Erythroblast (primary cell): Measurements from ENCODE around the gene CCN5.

Experiments used
- DNase-seq, 2 experiments: peaks; one replicate each; lab custom pipeline; 2025; lab: John Stamatoyannopoulos, UW
- GATA1 ChIP-seq: IDR thresholded peaks from 2 replicates; pipeline ENCODE4 v1.6.1; 2011; ENCODE audit warnings: low read depth, mild to moderate bottlenecking, control low read depth, low read length, moderate library complexity
- POLR2A ChIP-seq: IDR thresholded peaks from 2 replicates; pipeline ENCODE4 v1.6.1; 2011; ENCODE audit warnings: mild to moderate bottlenecking, low read length

The CCN5 gene

GRCh38 chr20:44743916-44744655 lies 28.9 kb downstream of the CCN5 start:
- no peak for DNase-seq
- TF ChIP-seq POLR2A, result no peak
- no peak for TF ChIP-seq GATA1

DNA sequence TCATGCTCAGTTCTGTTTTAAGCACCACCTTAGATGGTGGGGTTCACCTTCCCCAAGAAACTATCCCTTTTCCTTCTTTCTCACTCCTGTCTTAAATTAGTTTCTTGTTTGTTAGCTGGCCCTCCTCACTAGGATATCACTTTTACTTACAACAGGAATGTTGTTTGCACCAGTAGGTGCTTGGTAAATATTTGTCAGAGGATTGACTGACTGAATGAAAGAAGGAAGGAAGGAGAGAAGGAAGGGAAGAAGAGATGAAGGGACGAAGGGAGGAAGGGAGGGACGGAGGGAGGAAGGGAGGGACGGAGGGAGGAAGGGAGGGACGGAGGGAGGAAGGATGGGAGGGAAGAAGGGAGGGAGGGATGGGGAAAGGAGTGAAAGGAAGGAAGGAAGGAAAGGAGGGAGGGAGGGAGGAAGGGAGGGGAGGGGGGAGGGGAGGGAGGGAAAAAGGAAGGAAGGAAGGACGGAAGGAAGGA lies 30.0 kb downstream of the CCN5 start:
- DNase-seq, result no peak
- TF ChIP-seq GATA1 (no peak), POLR2A (no peak)

- no peak for DNase-seq
- TF ChIP-seq POLR2A (no peak), GATA1 (no peak)
Measured at GRCh38 chr20:44745598-44746366, 30.6 kb downstream of the CCN5 start, which contains the start of gene KCNK15. Gene KCNK15 (plus strand): TSS chr20:44745865. CDS start chr20:44745911, 46 bp downstream.

DNA sequence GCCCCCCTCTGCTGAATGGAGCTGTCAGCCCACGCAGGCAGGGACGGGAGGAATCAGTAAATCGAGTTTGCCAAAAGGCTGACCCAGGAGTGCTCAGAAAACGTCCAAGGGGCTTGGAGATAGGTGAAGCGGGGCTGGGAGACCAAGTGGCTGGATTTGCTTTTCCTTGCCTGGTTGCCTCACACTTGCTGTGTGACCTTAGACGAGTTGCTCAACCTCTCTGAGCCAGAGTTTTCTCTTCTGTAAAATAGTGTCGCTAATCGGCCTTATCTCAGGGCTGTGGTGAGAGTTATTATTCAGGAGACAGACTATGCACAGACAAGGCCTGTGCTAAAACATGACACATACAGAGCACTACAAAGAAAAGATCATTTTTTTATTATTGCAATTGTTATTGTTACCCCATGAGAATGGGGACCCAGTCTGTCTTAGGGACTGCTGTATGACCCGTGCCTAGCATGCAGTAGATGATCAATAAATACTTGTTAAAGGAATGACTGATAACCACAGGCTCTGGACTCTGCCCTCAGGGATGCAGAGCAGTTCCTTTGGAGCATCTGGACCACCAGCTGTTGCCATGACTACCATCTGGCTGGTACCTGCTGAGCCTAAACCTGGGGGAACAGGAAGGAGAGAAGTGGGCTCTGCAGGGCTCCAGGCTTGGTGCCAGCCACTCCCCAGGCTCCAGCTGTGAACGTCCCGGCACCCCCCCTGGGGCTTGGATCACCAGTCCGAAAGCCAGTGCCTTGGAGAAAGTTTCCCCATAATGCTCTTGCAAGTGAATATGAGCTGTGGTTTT lies 31.4 kb downstream of the CCN5 start:
- TF ChIP-seq GATA1 (no peak), POLR2A (no peak)
- DNase-seq, result no peak

DNA sequence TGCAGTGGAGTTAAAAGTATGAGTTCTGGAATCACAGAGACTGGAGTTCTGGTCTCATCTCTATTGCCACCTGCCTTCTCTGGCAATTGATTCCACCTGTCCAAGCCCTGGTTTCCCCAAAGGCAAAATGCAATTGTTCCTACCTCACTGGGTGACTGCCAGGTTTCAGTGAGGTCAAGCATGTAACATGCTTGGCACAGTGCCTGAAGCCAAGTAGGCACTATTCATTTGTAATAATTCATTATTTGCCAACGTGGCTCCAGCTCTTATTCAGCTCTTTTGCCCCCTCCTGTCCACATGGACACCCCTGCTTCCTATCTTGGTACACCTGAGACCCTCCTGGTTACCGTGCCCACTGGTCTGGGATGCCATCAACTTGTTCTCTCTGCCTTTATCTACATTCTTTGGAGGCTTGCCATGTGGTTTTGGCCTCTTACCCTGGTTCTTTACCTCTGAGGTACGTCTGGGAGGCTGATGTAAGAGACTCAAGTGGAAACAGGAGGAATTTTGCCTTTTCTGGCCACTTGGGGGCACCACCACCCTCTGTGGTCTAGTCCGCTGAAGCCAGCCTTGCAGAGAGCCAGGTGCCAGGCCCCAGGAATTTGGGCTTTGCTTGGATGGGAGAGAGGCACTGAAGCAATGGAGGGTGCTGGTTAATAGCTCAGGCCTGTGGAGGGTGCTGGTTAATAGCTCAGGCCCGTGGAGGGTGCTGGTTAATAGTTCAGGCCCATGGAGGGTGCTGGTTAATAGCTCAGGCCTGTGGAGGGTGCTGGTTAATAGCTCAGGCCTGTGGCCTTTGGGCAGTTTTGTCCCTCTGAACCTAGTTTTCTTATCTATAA lies 32.2 kb downstream of the CCN5 start:
- DNase-seq, result peak; percentile 54 to 74
- TF ChIP-seq GATA1 (no peak), POLR2A (no peak)

- DNase-seq, result peak in 1 of 2 experiments; percentile 14
- no peak for TF ChIP-seq GATA1
- TF ChIP-seq POLR2A, result no peak
Measured at GRCh38 chr20:44748005-44748370, 32.8 kb downstream of the CCN5 start.

- DNase-seq, result peak; percentile 6 to 7
- TF ChIP-seq GATA1 (no peak), POLR2A (no peak)
Measured at GRCh38 chr20:44750081-44750805, 35.1 kb downstream of the CCN5 start.

- DNase-seq, result no peak
- no peak for TF ChIP-seq GATA1
- no peak for TF ChIP-seq POLR2A
Measured at GRCh38 chr20:44752099-44752931, 37.1 kb downstream of the CCN5 start.

- TF ChIP-seq POLR2A, result no peak
- no peak for TF ChIP-seq GATA1
- no peak for DNase-seq
Measured at GRCh38 chr20:44754554-44754953, 39.4 kb downstream of the CCN5 start.

- TF ChIP-seq POLR2A (no peak), GATA1 (no peak)
- no peak for DNase-seq
Measured at GRCh38 chr20:44756011-44756688, 41.0 kb downstream of the CCN5 start.

DNA sequence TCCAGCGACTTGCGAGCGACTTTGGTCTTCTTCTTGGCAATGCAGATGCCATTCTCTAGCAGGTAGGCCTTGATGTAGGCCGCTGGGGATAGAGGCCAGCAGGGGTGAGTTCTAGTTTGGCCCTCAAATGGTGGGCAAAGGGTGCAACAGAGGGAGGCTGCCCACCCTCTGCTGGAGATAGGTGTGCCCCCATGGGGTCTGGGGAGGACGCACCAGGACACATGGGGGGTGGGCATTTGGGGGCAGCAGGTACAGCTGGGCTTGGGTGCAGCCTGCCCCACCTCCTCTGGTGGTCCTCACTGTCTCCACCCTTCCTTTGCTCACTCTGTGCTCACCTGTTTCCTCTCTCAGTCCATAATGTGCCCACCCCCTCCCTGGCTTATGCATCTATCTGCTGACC lies 41.8 kb downstream of the CCN5 start:
- TF ChIP-seq GATA1 (no peak), POLR2A (no peak)

More for the DNA sequence above, 41.8 kb downstream of the CCN5 start:
- no peak for DNase-seq
